GM18526 (cell line): Measurements from ENCODE around the gene FN1.

ENCODE experiments used
- POLR2A ChIP-seq: IDR thresholded peaks from 3 replicates; pipeline ENCODE4 v1.6.1; 2011; ENCODE audit not compliant: insufficient read length; ENCODE audit errors: extremely low read depth

FN1 gene

DNA sequence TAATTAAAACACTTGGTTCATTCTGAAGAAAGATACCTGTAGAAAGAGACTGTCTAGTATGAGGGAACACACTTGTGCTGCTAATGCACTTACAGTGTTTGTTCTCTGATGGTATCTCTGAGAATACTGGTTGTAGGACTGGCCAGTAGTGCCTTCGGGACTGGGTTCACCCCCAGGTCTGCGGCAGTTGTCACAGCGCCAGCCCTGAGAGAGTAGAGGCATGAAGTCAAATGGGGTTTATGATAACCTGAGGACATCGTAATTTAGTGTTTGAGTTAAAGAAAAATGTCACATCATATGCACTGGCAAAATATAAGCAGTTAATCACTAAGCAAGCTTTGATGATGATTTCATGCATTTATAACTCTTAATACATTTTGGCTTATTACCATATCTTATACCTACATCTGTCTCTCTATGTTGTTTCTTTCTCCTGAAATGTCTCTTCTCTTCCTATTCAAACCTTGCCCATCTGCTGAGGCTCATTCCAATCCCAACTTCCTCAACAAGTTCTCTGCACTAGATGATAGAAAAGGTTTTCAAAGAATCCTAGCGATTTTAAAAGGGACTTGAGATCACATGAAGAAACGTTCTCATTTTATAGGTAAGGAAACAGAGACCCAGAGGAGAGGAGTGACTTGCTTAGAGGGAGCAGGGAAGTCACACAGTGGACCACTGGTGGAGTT is 73.8 kb downstream of the FN1 start:
- TF ChIP-seq POLR2A: no peak

DNA sequence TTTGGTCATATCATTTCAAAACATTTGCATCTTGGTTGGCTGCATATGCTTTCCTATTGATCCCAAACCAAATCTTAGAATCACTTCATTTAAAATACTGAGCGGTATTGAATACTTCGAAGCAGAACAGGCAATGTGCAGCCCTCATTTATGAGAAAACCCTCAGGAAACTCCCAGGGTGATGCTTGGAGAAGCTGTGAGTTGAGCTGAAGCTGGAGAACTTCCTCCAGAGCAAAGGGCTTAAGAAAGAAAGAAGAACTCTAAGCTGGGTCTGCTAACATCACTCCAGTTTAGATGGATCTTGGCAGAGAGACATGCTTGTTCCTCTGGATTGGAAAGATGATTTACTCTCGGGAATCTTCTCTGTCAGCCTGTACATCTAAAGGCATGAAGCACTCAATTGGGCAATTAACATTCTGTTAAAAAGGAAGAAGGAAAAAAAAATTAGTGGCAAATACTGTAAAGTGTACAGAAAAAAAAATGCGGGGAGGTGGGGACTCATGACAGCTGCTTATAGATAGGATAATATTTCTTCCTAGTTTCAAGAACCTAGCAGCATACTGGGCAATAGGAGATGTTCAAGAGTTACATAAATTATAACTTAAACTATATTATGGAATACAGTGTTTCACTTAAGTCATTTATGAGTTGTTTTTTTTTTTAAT is 74.5 kb downstream of the FN1 start:
- no peak for TF ChIP-seq POLR2A

DNA sequence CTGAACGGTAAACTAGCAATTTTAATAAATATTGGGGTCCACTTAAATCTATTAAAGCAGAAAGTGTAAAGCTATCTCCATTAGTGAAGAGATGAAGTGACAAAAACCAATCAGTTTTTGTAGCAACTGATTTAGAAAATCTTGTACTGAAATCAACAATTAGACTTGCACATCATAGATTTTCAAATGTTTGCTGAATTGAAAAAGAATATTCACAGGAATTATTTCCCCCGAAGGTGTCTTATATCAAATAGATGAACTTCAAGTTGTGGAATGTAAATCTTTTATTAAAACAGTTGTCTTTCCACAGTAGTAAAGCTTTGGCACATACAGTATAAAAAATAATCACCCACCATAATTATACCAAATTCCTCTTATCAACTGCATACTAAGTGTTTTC is 75.3 kb downstream of the FN1 start:
- TF ChIP-seq POLR2A: no peak

DNA sequence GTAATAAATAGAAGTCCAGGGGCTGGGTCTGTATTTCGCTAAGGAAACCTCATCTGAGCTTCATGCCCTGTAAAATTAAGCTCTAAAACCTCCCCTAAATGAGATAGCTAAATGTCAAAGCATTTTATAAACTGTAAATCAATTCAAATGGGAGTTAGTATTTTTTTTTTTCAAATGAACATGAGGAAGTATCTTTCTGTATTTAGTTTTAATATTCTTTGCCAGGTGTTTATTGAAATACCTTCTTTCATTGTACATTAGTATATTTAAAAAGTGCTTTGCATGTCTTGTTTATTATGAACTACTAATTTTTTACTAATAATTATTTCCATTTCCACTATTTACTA is 76.3 kb downstream of the FN1 start:
- TF ChIP-seq POLR2A: no peak

DNA sequence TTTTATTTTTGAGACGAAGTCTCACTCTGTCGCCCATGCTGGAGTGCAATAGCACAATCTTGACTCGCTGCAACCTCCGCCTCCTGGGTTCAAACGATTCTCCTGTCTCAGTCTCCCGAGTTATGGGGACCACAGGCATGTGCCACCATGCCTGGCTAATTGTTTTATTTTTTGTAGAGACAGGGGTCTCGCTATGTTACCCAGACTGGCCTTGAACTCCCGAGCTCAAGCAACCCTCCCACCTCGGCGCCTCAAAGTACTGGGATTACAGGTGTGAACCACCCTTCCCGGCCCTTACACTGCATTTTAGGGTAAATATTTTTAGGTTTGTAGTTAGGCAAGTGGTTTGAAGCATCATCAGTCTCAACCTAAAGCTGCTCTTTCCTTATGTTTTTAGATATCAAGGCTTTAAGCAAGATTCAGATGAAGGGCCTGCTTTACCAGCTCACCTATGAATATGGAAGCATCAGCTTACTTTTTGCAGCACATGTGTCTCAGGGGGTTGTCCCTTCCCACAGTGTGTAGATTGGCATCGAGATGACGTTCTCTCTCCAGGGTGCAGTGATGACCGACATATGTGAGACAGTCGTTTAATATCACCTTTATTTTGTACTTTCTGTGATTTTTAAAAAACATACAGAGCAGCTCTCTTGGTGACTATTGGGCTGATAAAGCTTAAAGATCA is 76.8 kb downstream of the FN1 start:
- TF ChIP-seq POLR2A: no peak

DNA sequence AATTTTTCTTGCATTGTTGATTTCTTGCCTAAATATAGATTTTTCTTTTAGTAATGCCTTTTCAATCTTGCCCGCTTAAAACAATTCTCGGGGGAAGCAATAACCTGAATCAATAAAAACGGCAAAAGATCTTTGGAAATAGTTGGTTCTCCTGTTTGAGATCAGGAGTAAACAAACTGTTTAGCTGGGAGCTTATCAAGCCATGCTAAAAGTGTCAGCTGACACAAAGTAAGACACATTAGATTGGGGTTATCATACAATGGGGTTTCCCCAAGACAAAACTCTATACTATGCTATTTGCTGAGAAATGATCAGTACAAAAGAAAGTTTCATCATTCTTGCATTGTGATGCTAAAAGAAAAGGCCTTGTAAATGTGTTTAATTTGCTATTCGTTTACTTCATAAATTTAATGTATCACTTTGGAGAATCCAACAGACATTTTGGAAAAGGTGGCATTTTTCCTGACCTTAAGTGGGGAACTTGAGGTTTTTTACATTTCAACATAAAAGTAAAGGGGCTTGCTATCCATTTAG is 77.5 kb downstream of the FN1 start:
- TF ChIP-seq POLR2A: no peak

DNA sequence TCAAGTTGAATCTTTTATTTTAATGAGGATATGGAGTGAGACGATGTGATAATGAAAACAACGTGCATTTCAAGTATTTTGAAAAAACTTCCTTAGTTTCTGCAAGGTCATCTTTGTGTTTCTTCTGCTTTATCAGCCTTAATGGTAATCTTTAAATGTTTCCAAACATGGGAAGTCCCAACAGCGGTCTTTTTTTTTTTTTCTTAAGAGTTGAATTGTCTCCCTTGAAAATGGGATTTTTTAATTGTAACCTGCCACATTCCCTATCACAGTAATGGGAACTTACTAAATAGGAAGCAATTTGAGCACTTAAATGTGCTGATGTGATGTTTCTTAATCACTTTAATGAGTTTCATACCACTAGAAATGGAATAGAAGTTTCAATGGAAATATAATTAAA is 78.2 kb downstream of the FN1 start:
- no peak for TF ChIP-seq POLR2A

DNA sequence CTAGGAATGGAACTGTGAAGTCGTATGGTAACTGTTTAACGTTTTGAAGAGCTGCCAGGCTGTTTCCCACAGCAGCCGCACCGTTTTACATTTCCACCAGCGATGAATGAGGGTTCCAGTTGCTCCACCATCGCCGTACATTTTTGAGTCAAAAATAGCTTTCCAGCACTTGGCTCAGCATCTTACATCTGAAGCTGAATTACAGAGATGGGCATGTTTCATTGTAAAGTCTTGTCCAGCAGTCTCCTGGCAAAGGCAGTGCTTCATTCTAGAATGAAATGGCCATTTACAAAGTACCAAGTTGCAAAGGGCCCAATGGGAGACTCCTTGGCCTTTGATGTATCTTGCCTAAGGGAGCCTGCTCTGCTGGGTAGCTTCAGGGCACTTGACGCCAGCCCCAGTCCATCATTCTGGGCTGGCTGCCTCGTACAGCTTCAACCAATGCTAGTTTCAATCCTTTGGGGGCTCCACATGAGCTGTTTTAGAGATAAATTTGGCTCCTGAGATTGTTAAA is 78.9 kb downstream of the FN1 start:
- no peak for TF ChIP-seq POLR2A

DNA sequence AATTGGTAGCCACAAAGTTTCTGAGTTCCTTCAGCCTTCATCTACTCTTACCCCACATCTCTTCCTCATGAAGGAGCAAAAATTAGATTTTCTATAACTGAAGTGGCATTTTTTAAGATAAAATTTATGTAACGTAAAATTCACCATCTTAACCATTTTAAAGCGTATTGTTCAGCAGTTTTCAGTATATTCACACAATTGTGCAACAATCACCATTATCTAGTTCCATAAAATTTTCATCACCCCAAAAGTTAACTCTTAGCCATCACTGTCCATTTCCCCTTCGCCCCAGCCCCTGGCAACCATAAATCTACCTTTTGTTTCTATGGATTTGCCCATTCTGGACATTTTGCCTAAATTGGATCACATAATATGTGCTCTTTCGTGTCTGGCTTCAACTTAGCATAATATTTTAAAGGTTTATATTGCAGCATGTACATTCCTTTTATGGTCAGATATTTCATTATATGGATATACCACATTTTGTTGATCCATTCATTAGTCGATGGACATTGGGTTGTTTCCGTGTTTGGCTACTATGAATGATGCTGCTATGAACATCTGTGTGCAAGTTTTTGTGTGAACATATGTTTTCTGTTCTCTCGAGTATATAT is 79.4 kb downstream of the FN1 start:
- TF ChIP-seq POLR2A: no peak

DNA sequence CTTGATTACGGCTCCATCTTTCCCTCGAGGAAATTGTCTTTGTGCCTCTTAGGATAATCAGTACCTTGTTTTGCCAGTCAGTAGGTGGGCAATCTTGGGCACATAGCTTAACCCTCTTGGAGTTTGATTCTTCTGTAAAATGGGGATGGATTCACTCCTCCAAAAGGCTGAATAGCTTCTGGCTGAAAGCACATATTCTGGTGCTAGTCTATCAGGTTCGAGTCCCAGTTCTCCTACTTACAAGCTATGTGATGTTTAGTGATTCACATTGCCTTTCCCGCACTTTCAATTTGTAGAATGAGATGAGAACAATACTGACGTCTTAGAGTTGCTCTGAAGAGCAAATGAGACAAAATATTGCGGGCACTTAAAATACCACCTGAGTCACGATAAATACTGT is 80.1 kb downstream of the FN1 start:
- TF ChIP-seq POLR2A: no peak

DNA sequence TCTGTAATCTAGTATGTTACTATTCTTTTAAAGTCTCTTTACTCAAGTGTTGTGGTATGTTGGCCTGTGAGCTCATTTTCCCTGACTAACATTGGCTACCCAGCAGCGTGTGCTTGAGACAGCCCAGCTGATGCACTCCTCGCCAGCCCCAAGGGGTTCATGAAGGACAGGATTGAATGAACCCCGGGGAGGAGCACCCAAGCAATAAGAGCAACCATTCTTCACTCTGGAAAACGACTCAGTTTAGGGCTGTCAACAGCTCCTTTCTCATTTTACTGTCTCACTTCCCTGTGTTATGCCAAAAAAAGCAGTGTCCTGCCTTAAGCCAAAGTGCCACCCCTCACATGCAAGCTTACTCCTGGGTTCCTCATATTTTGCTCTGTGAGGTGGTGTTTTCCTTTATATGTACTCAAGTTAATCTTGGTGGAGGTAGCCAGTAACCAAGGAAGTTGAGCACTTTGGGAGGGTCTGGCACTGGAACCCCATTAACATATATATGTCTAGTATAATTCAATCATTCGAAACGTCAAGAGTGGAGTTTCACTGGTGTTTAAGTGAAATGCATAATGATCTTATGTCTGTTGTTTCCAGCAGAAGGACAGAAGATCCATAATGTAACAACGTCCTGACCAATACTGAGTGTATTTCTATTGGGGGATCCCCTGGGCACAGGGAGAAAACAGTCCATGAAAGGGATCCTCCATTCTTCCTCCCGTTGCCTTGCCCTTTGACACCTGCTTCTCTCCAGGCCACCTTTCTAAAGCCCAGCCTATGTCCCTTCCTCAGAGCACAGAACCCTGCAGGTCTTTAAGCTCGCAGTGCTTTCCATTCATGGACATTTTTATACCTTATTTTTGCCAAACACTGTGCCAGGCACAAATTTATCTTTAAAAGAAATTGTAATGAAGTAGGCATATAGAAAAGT is 80.8 kb downstream of the FN1 start:
- TF ChIP-seq POLR2A: no peak

DNA sequence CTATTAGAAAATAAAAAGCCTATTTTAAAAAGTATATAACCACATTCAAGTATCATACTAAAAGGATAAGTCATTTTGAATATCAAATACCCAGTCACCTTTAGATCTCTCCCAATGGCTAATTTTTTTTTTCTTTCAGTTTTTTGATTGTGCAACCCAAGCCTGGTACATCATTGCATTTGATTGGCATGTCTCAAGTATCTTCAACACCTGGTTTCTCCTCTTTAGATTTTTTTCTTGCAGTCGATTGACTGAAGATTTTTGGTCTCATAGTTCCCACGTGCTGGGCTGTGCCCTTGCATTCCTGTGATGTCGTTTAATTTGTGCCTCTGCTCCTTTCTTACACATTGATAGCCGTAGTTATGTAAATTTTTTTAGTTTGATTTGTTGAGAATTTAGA is 83.3 kb downstream of the FN1 start:
- no peak for TF ChIP-seq POLR2A

DNA sequence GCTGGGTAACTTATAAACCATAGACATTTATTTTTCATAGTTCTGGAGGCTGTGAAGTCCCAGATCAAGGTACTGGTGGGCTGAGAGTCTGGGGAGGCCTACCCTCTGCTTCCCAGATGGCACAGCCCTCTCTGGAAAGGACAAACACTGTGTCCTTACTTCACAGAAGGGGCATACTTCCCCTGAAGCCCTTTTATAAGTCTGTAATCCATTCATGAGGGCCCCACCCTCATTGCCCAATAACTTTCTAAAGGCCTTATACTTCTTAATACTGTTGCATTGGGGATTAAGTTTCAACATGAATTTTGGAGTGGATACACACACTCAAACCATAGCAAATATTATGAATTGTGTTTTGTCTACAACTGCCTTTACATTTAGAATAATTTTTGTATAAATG is 88.0 kb downstream of the FN1 start:
- TF ChIP-seq POLR2A: no peak

DNA sequence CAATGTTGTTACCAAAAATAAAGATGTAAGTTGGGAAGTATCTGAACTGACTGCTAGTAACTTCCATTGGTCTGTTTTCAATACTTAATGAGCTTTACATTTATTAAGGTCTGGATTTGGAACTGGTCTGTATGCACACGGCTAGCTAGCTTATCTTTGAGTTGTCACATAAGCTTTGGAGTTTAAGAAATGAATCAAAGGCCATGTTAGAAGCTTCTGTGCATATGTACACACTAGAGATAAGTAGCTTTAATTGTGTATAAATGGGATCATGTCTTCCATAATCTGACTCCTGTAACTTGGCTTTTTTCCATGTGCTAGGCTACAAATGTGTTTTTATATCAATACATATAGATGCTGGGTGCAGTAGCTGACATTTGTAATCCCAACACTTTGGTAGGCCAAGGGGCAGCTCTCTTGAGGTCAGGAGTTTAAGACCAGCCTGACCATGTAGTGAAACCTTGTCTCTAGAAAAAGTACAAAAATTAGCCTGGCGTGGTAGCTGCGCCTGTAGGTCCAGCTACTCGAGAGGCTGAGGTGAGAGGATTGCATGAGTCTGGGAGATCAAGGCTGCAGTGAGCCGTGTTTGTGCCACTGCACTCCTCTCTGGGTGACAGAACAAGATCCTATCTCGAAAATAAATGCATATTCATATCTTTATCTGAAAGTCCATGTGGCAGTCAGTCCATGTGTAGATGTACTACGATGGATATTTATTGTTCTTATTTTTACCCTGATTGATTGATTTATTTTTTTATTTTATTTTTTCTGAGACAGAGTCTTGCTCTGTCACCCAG is 96.8 kb downstream of the FN1 start:
- TF ChIP-seq POLR2A: no peak
